SH-SY5Y (cell line): Measurements from ENCODE around the gene SMC1A.

Experiments
- GATA2 ChIP-seq: IDR thresholded peaks from 2 replicates; pipeline ENCODE4 v1.6.1; 2011; ENCODE audit warnings: mild to moderate bottlenecking, low read depth, low read length
- GATA3 ChIP-seq: IDR thresholded peaks from 2 replicates; pipeline ENCODE4 v1.6.1; 2011; ENCODE audit warnings: low read depth, mild to moderate bottlenecking, low read length, moderate library complexity

DNA sequence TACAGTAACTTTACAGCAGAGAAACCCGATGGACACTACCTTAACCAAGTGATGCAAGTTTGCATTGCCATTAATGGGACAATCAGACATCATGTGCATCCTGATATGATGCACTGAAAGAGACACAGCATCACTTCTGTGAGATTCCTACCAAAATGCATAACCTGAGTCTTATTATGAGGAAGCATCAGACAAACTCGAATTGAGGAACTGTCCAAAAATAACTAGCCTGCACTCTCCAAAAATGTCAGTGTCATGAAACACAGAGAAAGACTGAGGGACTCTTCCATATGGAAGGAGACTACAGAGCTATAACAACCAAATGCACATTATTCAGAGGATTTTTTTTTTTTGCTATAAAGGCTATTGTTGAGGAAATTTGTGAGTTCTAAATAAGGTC, 74.5 kb downstream of the SMC1A start:
- TF ChIP-seq GATA2 (no peak), GATA3 (no peak)
